ENCODE measurements around the gene MRPL12. TPM values are rescaled to one million over a fixed set of nuclear protein-coding genes. Genes with fewer than 3 reads are reported as not detected.

The MRPL12 gene
- total and polyA plus RNA-seq, 7 donors, result 93.0 to 558 (median 175) TPM

DNA sequence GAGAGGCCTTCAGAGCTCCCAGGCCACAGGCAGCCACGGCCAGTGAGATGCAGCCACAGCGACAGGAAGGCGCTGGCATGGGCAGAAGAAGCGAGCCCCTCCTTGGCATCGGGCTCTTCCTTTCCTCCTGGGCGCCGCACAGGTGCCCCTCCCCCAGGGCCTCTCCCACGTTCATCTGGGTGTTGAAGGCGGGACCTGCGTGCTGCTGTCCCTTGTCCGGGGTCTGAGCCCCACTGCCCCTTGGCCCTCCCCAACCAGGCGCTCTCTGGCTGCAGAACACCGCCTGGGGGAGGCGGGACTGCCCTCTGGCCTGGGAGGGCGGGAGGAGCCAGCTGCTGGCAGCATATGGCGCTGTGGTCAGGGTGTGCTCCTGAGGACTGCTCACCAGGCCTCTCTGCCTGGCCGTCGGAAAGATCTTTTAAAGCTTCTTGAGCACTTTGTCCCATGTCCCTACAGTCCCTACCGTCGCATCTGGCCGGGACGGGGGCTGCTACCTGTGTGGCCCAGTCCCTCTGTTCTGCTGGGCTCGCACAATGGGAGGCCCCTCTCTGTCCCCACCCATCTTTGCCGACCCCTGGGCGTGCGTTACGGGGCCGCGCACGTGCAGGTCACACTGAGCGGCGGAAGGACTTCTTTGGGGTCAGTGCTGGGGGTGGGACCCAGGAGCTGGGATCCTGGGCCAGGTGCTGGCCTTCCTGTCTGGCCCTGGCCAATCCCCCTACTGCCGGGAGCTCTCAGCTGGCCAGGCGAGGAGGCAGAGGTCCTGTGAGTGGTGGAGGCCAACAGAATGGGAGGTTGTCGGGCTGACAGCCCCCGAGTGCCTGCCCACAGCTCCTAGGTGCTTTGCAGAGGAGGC, 10.6 kb downstream of the MRPL12 start:
- DNase-seq, result peak in 1 of 2 donors; percentile 18
- no peak for TF ChIP-seq CTCF (IDR thresholded peaks at IDR 0.05)
- no peaks in the 10 kb centered on the region for H3K36me3 ChIP-seq (ENCODE audit: insufficient read depth in 1 of 2, low read depth in 1 of 2)
- peak overlapping the region; percentile 73 for H3K4me3 ChIP-seq
- H3K27ac ChIP-seq, result no peak overlapping the region
- intact Hi-C loops (cut with DNase I), result no loop called here
- no peaks in the 10 kb centered on the region for H3K9me3 ChIP-seq
- no peaks in the 10 kb centered on the region for H3K27me3 ChIP-seq (ENCODE audit: insufficient read depth in 3 of 3, low read length in 2 of 3)
- no peak for ATAC-seq
- 71 to 73% (median 73%) methylated on average over 34 to 36 of the region's 36 CpGs for WGBS, 3 donors
- H3K4me1 ChIP-seq, result peaks cover 26% of the 10 kb centered on the region

DNA sequence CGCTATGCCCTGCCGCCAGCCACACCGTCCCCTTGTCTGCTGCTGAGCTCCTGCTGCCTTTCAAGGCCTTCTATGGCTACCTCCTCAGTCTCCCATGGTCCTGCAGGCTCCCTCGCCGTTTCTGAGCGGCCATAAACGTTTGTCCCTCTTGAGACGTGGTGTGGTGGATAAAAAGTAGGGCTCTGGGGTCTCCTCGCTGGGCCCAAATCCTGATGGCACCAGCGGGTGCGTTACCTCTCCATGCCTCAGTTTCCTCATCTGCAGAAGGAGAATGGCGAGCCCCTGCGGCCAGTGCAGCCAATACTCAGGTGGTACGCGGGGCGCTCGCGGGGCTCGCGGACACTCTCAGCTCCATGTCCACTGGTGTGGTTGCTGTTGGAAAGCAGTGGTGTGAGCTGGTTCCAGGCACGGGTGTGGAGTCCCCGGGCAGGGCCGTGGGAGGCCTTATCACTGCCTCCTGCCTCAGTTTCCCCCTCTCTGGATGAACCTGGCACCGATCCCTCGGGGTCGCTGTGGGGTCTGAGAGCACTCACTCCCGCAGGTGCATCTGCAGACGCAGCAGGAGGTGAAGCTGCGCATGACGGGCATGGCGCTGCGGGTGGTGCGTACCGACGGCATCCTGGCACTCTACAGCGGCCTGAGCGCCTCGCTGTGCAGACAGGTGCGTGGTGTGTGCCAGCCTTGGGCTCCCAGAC, 11.4 kb downstream of the MRPL12 start:
- H3K4me1 ChIP-seq, result peaks cover 26% of the 10 kb centered on the region
- no peaks in the 10 kb centered on the region for H3K9me3 ChIP-seq
- ATAC-seq (no peak), DNase-seq (peak in 1 of 2 donors; percentile 38)
- TF ChIP-seq CTCF (IDR thresholded peaks at IDR 0.05), result no peak
- no peak overlapping the region for H3K27ac ChIP-seq
- H3K4me3 ChIP-seq, result no peak overlapping the region
- no peaks in the 10 kb centered on the region for H3K27me3 ChIP-seq (ENCODE audit: insufficient read depth in 3 of 3, low read length in 2 of 3)
- WGBS, 3 donors, result 93 to 94% (median 94%) methylated on average over 39 of the region's 39 CpGs
- no peaks in the 10 kb centered on the region for H3K36me3 ChIP-seq (ENCODE audit: insufficient read depth in 1 of 2, low read depth in 1 of 2)
- intact Hi-C loops (cut with DNase I), result no loop called here

DNA sequence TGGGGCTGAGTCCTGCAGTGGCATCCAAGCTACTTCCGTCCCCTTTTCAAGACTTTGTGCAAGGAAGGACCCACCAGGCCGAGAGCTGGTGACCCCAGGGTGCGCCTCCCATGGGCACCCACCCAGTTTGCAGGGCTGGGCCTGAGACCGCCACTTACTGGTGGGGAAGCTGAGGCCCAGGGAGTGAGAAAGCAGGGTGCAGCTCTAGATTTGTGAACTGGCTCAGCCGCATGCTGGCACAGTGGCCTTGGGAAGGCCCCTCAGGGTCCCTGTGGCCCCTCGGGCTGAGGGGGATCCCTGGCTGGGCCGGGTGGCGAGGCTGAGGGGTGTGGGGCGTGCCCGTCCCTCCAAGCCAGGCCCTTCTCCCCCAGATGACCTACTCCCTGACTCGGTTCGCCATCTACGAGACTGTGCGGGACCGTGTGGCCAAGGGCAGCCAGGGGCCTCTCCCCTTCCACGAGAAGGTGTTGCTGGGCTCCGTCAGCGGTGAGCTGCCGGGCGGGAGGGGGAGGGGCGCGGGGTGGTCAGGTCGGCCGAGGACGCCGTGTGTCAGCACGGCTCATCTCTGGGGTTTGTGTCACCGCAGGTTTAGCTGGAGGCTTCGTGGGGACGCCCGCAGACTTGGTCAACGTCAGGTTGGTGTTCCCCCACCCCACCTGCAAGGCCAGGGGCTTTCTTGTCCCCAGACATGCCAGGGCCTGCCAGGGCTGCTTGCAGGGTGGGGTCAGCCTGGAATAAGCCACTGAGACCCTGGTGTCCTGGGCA, 12.1 kb downstream of the MRPL12 start:
- TF ChIP-seq CTCF (IDR thresholded peaks at IDR 0.05), result no peak
- ATAC-seq, result no peak
- H3K27me3 ChIP-seq (ENCODE audit: insufficient read depth in 3 of 3, low read length in 2 of 3), result no peaks in the 10 kb centered on the region
- no peak overlapping the region for H3K4me3 ChIP-seq
- no peaks in the 10 kb centered on the region for H3K36me3 ChIP-seq (ENCODE audit: insufficient read depth in 1 of 2, low read depth in 1 of 2)
- DNase-seq, result peak in 1 of 2 donors; percentile 39
- intact Hi-C loops (cut with DNase I), result no loop called here
- H3K27ac ChIP-seq, result no peak overlapping the region
- no peaks in the 10 kb centered on the region for H3K9me3 ChIP-seq
- 87 to 91% (median 89%) methylated on average over 30 to 32 of the region's 32 CpGs for WGBS, 3 donors
- peaks cover 24% of the 10 kb centered on the region for H3K4me1 ChIP-seq

DNA sequence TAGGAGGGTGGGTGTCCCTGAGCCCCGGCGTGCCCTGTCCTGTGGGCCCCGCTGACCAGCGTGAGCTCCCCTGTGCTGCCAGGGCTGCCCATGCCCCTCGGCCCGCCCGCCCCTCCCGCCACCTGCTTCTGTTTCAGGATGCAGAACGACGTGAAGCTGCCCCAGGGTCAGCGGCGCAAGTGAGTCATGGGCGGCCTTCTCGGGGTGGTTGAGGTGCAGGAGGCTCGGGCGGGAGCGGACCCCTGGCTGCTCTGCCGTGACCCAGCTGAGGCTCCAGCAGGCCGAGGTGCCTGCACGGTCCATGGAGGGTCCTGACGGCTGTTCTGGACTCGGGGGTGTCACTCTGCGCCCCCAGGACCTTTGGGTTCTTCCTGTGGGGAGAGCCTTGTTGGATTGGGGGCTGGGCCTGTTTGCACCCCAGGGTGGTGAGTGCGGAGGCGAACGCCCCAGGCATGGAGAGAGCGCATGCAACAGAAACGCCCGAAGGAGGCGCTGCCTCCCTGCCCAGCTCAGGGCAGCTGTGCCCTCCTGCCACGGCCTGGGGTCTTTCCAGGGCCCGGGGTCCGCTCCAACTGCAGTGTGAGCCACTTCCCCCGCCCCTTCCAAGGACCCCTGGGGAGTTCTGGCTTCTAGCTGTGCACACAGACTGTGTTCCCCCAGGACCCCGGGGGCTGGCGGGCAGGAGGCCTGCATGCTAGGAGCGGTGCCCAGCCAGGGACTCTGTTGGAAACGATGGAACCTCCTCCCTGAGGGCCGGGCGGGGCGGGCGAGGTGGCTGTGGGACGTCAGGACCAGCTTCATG, 12.9 kb downstream of the MRPL12 start:
- no peak overlapping the region for H3K27ac ChIP-seq
- intact Hi-C loops (cut with DNase I), result no loop called here
- H3K27me3 ChIP-seq (ENCODE audit: insufficient read depth in 3 of 3, low read length in 2 of 3), result no peaks in the 10 kb centered on the region
- H3K4me3 ChIP-seq, result no peak overlapping the region
- ATAC-seq (no peak), DNase-seq (peak in 1 of 2 donors; percentile 44)
- 89 to 91% (median 90%) methylated on average over 43 of the region's 43 CpGs for WGBS, 3 donors
- TF ChIP-seq CTCF (IDR thresholded peaks at IDR 0.05), result no peak
- no peaks in the 10 kb centered on the region for H3K36me3 ChIP-seq (ENCODE audit: insufficient read depth in 1 of 2, low read depth in 1 of 2)
- no peaks in the 10 kb centered on the region for H3K9me3 ChIP-seq
- peaks cover 16% of the 10 kb centered on the region for H3K4me1 ChIP-seq

Data from psoas muscle (tissue), 8 donors.